DMS 273 (cell line): ENCODE data around the gene MTR.
A peak's percentile ranks its signal among the peaks of the same experiment; 100 is the strongest.
"Not testable (repeated sequence)": the region's sequence is repeated elsewhere in the genome, so short reads cannot be mapped to it uniquely, and the experiment has no call there.

Source experiments
- DNase-seq: peaks from one replicate; lab custom pipeline; 2025; ENCODE audit not compliant: unreplicated experiment; lab: John Stamatoyannopoulos, UW

MTR gene

GRCh38 chr1:236830116-236830515 is 35.0 kb downstream of the MTR start:
- DNase-seq, result no peak

- no peak for DNase-seq
Measured at GRCh38 chr1:236830560-236830959, 35.5 kb downstream of the MTR start.

GRCh38 chr1:236833575-236833974 is 38.5 kb downstream of the MTR start:
- no peak for DNase-seq

GRCh38 chr1:236834876-236835275 is 39.8 kb downstream of the MTR start:
- no peak for DNase-seq

GRCh38 chr1:236835491-236835890 is 40.4 kb downstream of the MTR start:
- no peak for DNase-seq

- DNase-seq, result no peak
Measured at GRCh38 chr1:236836157-236836556, 41.1 kb downstream of the MTR start.

- DNase-seq, result no peak
Measured at GRCh38 chr1:236837115-236837514, 42.0 kb downstream of the MTR start.

GRCh38 chr1:236837897-236838296 is 42.8 kb downstream of the MTR start:
- no peak for DNase-seq

- no peak for DNase-seq
Measured at GRCh38 chr1:236841341-236841740, 46.2 kb downstream of the MTR start.

GRCh38 chr1:236844499-236845271 is 49.6 kb downstream of the MTR start:
- DNase-seq, result no peak

GRCh38 chr1:236845830-236846229 is 50.7 kb downstream of the MTR start:
- DNase-seq, result no peak

GRCh38 chr1:236848274-236848923 is 53.3 kb downstream of the MTR start:
- no peak for DNase-seq

- DNase-seq, result peak; percentile 23
Measured at GRCh38 chr1:236850077-236850979, 55.2 kb downstream of the MTR start.

- no peak for DNase-seq
Measured at GRCh38 chr1:236851871-236852270, 56.8 kb downstream of the MTR start.

GRCh38 chr1:236853921-236854604 is 59.0 kb downstream of the MTR start:
- DNase-seq, result no peak

- DNase-seq, result no peak
Measured at GRCh38 chr1:236854605-236854983, 59.5 kb downstream of the MTR start.

GRCh38 chr1:236856649-236857048 is 61.6 kb downstream of the MTR start:
- DNase-seq, result not testable (repeated sequence)

- DNase-seq, result no peak
Measured at GRCh38 chr1:236858165-236858564, 63.1 kb downstream of the MTR start.

GRCh38 chr1:236860101-236860500 is 65.0 kb downstream of the MTR start:
- DNase-seq, result no peak

GRCh38 chr1:236860674-236861073 is 65.6 kb downstream of the MTR start:
- no peak for DNase-seq

- no peak for DNase-seq
Measured at GRCh38 chr1:236861560-236862218, 66.6 kb downstream of the MTR start.
